HG03196 (cell line): Measurements from ENCODE around the gene L3MBTL4.
"Not testable (repeated sequence)": the region's sequence is repeated elsewhere in the genome, so short reads cannot be mapped to it uniquely, and the experiment has no call there.

Experiments used
- ATAC-seq: cut with Tn5 transposase; IDR thresholded peaks from one replicate; pipeline ENCODE4 v1.9.1; 2021; ENCODE audit not compliant: unreplicated experiment

Gene L3MBTL4

DNA sequence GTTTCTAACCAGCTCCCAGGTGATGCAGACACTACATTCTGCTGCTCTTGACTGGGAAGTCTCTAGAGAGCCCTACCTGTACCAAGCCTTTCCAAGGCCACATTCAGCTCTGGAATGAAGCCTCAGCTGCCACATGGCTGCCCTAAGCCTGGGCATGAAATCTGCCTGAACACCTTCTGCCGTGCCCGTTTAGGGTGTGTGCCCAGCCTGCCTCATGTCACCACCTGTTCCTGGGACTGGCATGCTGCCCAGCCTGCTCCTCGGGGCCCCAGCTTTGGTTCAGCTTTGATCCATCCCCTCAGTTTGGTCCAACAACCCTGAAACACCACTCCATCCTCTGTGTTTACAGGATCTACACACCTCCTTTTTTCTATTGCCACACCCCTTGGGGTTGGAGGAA is 210.9 kb downstream of the L3MBTL4 start:
- no peak for ATAC-seq

DNA sequence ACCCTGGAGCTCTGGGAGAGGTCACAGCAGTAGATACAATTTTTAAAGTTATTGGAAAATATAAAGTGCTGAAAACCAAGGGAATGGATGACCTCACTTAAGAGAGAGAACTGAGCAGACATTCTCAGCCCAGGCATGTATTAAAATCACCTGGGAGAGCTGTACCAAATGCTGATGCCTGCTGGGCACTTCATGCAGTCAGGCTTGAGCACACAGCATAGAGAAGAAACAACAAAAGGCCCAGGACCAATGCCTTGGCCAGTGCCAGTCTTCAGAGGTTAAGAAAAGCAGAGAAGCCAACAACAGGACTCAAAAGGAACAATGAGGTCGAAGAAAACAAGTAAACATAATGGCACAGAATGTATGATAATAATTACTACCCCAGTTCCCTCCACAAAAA is 211.8 kb downstream of the L3MBTL4 start:
- ATAC-seq = no peak

DNA sequence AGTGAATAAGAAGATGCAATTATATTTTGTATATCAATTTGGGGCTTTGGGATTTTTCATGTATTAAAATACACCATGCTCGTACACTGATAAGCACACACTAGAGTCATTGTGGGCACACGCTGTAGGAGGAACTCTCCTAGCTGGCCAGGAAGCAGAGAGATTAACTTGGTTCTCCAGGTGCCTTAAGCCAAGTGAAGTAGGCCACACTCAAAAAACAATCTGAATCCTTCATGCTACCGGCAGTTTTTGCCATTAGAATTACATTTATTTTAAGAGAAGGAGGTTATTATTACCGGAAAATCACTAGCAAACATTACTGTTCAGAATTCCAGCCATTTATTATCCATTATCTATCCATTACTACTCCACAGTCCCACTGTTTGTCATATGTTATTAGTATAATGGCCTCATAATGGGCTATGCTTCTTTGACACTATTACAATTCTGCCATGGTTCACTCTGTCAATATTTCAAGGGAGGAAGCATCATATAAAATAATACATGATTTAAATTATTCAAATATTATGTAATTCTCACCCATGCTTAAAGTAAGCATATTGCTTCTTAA is 214.4 kb downstream of the L3MBTL4 start:
- no peak for ATAC-seq

DNA sequence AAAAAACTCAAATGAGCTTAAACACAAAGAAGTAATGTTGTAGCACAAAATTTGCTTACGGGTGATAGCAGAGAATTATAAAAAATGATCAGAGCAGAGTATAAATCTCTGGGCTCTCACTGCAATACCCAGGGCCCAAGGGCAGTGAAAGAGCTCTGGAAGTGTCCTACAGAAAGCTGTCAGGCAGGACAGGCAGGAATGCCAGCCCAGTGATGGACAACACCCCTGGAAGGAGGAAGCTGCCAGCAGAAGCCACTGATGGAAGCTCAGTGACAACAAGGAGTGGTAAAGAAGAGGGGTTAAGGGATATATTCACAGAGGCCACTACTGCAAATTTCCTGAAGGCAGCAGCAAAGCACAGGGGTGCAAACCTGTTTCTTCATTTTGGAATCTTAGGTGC is 214.9 kb downstream of the L3MBTL4 start:
- no peak for ATAC-seq

DNA sequence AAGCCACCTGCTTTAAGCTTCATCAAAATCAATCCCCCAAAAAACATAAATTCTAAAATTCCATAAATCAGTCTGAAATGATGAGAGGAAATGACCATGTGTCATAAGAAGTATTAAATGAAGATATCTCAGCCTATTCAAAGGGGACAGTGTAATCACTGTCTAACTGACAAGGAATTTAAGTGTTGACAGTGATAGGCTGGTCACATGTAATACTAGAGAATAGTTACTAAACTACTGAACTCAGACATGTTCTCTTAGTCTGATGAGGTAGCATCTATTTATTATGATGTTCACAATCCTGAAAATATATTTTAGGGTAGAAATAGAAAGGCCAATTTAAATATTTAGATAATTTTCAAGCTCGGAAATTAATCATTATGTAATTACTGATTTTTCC is 216.1 kb downstream of the L3MBTL4 start:
- ATAC-seq = no peak

DNA sequence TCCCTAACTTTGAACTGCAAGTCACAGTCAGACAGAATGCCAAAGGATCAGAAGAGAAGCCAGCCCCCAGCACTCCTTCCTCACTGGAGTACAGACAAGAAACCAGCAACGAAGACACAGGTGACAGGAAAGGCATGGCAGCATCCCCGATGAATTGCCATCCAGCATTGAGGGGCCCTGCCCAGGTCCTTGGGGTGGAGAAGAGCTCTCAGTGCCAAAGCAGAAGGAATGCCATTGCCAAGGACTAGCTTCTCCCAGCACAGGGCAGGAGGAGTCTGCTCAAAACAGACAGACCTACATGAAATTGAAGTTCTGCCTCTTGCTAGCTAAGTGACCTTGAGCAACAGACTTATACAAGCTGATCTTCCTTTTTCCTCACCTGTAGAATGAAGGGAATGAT is 220.1 kb downstream of the L3MBTL4 start:
- ATAC-seq = no peak

DNA sequence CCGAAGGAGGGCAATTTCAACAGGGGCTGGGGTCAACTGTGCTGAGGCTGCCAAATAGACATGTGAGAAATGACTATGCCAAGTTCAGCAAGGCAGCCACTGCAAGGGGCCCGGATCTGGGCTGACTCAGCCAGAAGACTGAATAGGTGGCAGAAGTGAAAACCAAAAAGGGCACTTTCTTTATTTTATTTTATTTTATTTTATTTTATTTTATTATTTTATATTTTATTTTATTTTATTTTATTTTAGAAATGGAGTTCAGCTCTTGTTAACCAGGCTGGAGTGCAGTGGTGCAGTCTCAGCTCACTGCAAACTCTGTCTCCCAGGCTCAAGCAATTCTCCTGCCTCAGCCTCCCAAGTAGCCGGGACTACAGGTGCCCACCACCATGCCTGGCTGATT is 228.9 kb downstream of the L3MBTL4 start:
- not testable (repeated sequence) for ATAC-seq

DNA sequence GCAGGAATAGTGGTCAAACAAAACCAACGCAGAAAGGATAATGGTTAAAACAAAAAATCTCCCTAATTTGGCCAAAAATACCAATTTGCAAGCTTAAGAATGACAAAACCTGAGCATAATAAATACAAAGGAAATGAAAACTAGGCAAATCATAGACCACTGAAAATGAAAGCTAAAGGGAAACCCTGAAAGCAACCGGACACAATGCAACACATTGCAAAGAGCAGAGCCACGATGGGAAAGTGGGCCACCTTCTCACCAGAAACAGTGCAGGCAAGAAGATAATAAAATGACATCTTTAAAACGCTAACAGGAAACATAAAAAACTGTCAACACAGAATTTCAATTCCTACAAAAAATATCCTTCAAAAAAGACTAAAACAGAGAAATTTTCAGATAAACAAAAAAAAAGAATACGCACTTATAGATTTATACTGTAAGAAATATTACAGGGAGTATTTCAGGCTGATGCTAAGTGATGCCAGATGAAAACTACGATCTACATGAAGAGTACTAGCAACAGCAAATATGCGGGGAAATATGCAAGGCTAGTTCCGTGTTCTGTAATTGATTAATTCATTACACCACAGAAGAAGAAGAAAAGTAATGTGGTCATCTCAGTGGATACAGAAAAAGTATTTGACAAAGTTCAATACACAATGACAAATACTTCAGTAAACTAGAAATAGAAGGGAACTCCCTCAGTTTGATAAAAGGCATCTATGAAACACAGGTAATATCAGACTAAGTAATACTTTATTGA is 239.5 kb downstream of the L3MBTL4 start:
- ATAC-seq = no peak

DNA sequence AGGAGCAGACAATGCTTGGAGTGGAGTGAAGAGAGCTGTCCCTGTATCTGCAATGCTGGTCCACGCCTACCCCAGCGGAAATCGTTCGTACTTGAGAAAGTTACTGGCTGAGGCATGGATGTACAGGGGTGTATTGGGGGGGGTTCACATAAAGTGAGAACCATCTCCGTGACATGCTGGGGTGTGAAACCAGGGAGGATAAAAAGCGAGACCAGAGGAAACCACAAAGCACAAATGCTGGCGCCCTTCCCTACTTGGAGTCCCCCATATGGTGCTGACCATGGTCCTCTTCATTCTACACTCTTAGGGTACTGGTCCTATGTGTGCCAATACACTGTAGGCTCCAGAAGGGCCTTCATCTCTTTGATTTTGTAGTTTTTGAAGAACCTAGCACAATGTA is 244.1 kb downstream of the L3MBTL4 start:
- ATAC-seq = no peak

DNA sequence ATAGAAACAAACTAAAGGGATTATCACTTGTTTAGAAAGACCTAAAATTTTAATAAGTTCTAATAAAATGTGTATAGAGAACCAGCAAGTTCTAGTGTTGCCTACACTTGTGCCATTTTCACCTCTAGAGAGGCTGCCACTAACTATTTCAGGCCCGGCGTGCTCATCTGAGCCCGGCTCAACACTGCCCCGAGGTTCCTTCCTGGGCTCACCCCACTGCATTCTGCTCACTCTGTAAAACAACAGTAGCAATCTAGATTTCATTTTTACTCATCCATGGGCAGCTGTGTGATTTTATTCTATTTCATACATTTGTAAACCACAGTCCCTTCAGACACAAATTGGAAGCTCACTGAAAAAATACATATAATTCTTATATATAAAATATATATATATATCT is 253.2 kb downstream of the L3MBTL4 start:
- no peak for ATAC-seq

DNA sequence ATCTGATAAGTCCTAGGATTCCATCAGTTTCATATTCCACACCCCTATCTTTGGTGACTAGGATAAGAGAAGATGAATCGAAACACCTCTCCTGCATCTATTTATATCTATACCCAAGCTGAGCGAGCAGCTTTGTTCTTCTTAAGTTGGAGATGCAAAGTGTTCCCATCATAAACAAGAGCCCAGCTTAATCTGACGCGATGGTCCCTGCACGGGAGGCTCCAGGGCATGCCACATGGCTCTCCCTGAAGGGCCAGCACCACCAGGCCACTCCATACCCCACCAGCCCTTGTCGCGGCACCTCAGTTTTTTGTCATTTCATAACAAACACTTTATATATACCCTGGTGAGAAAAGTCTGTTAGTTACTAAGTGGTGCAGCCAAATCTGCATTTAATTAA is 255.3 kb downstream of the L3MBTL4 start:
- no peak for ATAC-seq

DNA sequence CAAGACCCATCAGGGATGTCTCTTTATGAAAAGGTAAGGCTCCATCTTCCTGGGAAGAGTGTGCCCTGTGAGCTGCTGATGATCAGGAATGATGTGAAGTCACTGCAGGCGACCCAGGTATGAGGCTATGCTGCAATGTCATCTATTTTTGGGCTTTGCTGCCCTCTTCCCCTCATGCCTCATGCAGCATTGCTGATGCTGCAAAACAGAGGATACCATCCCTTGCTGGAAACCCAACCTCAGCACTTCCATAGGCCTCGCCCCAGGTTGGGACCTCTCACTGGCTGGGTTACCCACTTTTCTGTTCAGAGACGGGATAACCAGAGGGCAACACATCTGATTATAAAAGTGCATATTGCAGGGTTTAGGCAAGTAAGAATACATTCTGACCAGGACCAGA is 255.8 kb downstream of the L3MBTL4 start:
- no peak for ATAC-seq

DNA sequence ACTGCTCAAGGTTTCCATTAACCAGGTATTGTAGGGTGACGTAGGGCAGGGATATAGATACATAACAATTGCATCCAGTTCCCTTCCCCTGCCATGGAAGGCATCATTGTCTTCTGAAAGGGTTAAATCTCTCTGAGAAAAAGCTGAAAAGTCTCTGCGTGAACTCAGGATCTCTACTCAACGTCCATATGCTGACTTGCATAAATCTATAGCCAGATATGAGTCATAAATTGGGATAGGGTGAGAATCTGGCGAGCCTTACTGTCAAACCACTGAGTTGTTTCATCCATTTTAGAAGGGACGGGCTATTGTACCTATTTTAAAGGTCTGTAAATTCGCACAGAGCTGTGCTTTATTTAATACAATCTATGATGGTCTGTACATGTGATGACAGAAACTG is 258.3 kb downstream of the L3MBTL4 start:
- no peak for ATAC-seq

DNA sequence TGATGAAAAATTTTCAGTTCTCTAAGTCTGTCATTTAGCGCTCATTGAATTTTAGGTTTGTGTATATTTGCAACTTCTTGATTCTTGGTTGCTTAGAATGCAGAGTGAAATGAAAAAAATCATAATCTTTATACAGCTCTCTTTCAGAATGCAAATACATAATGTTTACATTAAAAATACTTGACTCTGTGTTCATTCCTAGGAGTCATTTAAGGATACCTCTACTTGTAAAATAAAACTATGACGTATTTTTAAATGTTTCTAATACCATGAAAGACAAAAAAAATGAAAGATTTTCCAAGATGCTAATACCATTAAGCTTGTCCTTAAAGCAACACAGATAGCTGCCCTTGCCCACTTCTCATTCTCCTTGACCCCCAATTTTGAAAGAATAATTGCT is 259.0 kb downstream of the L3MBTL4 start:
- no peak for ATAC-seq

DNA sequence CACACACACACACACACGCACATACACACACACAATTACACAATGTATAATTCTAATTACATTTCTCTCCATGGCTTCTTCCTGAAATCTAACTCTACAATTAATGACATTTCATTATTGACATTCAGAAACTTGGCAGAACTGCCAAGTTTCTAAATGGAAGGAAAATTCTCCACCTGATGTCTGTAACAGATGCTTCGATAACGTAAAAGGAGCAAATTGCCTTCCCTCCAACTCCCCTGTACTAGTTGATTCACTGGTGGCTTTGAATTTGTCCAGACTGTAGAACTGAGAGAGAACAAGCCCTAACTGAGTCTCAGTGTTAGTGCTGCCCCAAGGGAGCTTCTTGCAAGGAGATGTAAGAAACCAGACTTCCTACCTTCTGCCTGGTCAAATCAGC is 264.3 kb downstream of the L3MBTL4 start:
- ATAC-seq = no peak

DNA sequence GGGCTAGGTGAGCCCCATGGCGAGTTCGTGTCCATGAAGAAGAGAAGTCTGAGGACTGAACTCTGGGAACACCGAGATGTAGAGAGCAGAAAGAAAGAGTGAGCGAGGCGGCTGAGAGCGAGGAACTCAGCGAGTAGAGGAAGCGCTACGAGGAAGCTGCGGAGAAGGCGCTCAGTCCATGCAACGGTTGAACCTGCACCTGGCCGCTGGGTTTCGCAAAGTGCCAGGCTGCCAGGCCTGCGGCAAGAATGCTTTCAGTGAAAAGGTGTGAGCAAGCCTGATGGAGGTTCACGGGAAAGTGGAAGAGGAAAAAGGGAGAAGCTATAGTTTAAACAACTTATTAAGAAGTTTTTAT is 268.4 kb downstream of the L3MBTL4 start:
- ATAC-seq = no peak

DNA sequence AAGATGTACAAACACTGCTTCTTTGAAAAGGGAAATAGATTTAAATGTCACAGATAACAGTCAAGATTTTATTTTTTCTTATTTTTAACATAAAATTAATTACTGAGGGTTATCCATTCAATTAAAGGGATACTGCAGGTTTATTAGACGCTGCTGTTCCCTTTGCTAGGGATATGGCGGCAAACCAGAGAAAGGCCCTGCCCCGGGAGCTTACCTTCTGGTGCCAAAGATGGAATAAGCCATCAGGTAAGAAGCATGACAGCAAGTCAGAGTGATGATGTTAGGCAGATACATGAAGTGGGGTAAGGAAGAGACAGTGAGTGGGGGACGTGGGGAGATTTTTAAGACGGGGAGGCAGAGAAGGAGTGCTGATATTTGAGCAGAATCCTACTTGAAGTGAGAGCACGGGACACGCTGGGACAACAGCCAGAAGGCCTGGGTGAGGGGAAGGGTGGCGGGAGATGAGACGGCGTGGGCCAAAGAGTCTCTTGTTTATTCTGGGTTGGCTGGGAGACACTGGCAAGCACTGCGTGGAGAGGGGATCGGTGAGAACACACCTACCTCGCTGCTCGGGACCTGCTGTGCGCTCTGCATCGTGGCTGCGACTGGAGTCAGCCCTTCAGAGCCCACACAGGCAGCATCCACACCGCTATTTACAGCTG is 268.9 kb downstream of the L3MBTL4 start:
- no peak for ATAC-seq

DNA sequence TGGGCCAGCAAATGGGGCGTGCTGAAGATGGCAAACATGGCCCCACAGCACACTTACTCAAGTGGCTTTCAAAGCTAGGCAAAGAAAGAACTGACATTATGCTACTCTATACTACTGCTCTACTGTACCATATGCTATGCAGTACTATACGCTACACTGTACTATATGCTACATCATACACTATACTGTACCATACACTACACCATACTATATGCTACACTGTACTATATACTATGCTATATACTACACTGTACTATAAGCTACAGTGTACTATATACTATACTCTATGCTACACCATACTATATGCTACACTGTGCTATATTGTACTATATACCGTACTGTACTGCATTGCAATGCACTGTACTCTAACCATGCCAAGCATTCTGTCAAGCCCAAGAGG is 275.7 kb downstream of the L3MBTL4 start:
- no peak for ATAC-seq

DNA sequence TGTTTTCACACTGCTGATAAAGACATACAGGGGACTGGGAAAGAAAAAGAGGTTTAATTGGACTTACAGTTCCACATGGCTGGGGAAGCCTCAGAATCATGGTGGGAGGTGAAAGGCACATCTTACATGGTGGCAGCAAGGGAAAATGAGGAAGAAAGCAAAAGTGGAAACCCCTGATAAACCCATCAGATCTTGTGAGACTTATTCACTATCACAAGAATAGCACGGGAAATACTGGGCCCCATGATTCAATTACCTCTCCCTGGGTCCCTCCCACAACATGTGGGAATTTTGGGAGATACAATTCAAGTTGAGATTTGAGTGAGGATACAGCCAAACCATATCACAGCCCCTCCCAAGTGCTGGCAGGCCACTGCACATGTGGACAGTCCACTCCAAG is 278.8 kb downstream of the L3MBTL4 start:
- ATAC-seq = not testable (repeated sequence)

DNA sequence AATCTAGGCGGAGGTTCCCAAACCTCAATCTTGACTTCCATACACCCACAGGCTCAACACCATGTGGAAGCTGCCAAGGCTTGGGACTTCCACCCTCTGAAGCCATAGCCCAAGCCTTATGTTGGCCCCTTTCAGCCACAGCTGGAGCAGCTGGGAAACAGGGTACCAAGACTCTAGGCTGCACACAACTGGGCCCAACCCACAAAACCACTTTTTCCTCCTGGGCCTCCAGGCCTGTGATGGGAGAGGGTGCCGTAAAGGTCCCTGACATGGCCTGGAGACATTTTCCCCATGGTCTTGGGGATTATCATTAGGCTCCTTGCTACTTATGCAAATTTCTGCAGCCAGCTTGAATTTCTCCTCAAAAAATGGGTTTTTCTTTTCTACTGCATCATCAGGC is 279.7 kb downstream of the L3MBTL4 start:
- not testable (repeated sequence) for ATAC-seq

DNA sequence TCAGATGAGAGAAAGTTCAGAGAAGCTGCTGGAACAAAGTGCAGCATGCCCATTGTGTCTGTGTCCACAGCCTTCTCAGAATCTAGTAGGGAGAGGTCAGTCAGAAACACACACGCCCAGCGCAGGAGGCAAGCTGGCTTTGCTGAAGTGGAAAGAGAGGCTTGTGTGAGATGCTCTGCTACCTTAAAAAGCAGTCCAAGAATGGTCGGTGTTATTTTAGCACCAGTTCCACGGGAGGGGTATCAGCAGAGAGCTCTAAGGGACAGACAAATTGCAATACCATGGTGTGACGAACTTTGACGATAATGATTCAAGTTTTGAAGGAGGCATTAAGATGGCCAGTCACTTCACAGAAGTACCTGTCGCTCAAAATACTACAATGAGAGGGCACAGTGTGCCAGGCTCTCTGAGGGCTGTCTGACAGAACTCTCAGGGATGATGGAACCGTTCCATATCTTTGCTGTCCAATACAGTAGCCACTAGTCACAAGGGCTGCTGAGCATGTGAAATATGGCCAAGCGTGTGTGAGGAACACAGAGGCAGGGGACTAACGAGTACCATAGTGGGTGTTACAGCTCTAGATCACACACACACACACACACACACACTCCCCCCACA is 281.9 kb downstream of the L3MBTL4 start:
- ATAC-seq = no peak

DNA sequence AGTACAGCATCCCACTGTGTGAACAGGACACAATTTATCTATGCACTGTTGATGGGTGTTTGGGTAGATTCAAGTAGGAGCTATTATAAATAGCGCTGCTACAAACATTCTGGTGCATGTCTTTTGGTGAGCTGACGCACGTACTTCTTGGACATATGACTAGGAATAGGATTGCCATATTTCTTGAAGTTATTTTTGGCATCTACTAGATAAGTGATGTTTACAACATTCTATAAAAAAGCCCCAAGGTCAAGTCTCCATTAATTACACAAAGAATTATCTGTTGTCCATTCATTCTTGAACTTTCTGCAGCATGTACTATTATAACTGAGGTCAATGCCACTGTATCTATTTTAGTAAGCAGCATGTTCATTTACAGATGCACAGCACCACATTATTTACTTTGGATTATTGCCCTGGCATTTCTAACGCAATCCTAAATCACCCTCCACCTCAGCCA is 293.9 kb downstream of the L3MBTL4 start:
- no peak for ATAC-seq
